ENCODE data around the gene PACSIN1. TPM values are rescaled to one million over a fixed set of nuclear protein-coding genes. Genes with fewer than 3 reads are reported as not detected.

The PACSIN1 gene
- total RNA-seq, 2 donors from 2014 or later: 0.09 TPM; not detected in 1

DNA sequence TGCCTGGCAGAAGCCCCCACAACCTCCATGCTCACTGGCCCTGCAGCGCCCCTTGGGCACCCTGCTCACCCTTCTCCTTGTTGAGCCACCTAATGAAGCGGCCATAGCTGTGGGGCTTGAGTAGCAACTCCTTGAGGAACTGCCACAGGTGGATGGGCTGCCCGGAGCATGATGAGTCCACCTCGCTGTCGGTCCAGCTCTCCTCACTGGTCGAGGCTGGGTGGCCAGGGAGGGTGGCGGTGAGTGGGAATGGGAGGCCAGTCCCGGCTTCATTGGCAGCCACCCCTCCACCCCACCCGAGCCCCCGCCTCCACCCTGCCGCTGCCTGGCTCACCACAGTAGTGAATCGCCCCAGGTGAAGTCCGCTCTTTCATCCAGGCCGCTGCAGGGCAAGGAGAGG, 73.3 kb downstream of the PACSIN1 start:
- H3K27me3 Mint-ChIP-seq: no peaks in the 10 kb centered on the region
- H3K36me3 Mint-ChIP-seq (ENCODE audit: low read depth): no peaks in the 10 kb centered on the region
- no peak overlapping the region for H3K4me3 Mint-ChIP-seq
- H3K4me1 Mint-ChIP-seq: no peaks in the 10 kb centered on the region
- H3K9me3 Mint-ChIP-seq: no peaks in the 10 kb centered on the region
- no peak for ATAC-seq (replicated peaks)
- H3K27ac Mint-ChIP-seq: no peak overlapping the region

DNA sequence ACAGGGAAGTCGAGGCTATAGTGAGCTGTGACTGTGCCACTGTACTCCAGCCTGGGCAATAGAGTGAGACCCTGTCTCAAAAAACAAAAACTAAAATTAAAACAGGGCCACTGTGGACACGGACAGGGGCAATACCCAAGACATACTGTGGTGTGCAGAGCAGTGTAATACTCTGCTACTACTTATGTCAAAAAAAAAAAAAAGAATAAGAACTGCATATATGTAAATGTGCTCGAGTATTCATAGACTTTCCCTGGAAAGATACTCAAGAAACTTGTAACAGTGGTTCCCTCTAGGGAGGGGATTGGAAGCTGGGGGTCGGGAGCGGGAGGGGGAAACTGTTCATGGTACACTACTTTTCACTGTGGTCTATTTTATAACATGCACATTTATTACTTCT, 74.3 kb downstream of the PACSIN1 start:
- Mint-ChIP-seq H3K9me3 (no peaks in the 10 kb centered on the region), H3K27me3 (no peaks in the 10 kb centered on the region), H3K4me3 (no peak overlapping the region), H3K4me1 (no peaks in the 10 kb centered on the region), H3K36me3 (ENCODE audit: low read depth) (no peaks in the 10 kb centered on the region), H3K27ac (no peak overlapping the region)
- no peak for ATAC-seq (replicated peaks)

DNA sequence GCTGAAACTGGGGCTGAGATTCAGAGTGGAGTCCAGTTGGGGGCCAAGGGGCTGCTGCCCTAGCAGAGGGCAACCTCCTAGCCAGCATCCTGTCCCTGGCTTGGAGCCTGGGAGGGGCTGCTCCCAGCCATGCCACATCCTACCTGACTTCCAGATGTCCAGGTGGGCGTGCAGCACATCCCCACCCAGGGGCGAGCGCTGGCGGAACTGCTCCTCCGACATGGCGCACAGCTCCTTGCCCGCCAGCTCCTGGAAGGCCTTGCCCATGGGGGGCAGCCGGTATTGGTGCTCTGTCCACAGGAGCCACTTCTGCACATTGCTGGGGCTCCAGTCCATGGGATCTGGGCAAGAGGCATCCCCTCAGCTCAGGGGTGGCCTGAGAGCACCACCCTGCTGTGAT, 75.0 kb downstream of the PACSIN1 start:
- H3K4me1 Mint-ChIP-seq: no peaks in the 10 kb centered on the region
- H3K27ac Mint-ChIP-seq: no peak overlapping the region
- no peaks in the 10 kb centered on the region for H3K27me3 Mint-ChIP-seq
- no peaks in the 10 kb centered on the region for H3K36me3 Mint-ChIP-seq (ENCODE audit: low read depth)
- no peaks in the 10 kb centered on the region for H3K9me3 Mint-ChIP-seq
- no peak overlapping the region for H3K4me3 Mint-ChIP-seq
- ATAC-seq (replicated peaks): no peak

DNA sequence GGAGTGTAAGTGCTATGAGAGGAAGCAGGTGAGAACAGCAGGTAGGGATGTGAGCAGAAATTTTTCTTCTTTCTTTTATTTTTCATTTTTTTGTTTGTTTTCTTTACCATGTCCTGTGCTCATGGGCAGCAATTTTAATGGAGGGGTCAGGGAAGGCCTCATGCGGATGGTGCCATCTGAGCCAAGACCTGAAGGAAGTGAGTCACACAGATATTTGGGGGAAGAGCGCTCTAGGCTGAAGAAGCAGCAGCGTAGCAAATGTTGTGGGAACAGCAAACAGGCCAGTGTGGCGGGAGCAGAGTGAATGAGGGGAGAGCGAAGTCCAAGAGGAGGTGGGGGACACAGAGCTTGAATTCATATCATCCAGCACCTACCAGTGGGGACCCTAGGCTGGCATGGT, 77.5 kb downstream of the PACSIN1 start:
- Mint-ChIP-seq H3K4me3 (no peak overlapping the region), H3K27ac (no peak overlapping the region), H3K36me3 (ENCODE audit: low read depth) (no peaks in the 10 kb centered on the region), H3K9me3 (no peaks in the 10 kb centered on the region), H3K27me3 (no peaks in the 10 kb centered on the region), H3K4me1 (no peaks in the 10 kb centered on the region)
- no peak for ATAC-seq (replicated peaks)

DNA sequence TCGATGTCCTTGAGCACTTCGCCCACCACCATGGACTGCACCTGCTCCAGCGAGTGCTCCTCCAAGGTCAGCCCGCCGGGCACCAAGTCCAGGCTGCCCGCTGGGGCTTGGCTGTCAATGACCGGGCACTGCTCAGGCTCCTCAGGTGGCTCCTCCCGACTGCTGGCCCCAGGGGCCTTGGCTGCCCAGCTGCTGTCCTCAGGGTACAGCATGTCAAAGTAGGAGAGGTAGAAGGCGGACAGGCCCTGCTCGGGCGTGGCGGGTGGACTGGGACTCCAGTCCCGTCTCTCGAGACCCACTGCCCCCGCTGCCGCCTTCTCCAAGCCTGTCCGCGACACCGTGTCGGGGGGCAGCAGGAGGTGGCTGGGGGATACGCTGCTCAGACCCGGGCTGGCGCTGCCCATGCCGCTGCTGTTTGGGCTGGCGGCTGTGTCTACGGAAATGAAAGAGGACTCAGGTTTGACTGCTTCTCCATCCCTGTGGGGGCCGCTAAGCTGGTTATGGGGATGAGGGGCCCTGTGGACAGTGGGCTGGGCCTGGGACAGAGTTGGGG, 78.3 kb downstream of the PACSIN1 start:
- no peaks in the 10 kb centered on the region for H3K36me3 Mint-ChIP-seq (ENCODE audit: low read depth)
- no peaks in the 10 kb centered on the region for H3K9me3 Mint-ChIP-seq
- ATAC-seq (replicated peaks): no peak
- H3K27me3 Mint-ChIP-seq: no peaks in the 10 kb centered on the region
- no peak overlapping the region for H3K27ac Mint-ChIP-seq
- H3K4me3 Mint-ChIP-seq: no peak overlapping the region
- no peaks in the 10 kb centered on the region for H3K4me1 Mint-ChIP-seq

DNA sequence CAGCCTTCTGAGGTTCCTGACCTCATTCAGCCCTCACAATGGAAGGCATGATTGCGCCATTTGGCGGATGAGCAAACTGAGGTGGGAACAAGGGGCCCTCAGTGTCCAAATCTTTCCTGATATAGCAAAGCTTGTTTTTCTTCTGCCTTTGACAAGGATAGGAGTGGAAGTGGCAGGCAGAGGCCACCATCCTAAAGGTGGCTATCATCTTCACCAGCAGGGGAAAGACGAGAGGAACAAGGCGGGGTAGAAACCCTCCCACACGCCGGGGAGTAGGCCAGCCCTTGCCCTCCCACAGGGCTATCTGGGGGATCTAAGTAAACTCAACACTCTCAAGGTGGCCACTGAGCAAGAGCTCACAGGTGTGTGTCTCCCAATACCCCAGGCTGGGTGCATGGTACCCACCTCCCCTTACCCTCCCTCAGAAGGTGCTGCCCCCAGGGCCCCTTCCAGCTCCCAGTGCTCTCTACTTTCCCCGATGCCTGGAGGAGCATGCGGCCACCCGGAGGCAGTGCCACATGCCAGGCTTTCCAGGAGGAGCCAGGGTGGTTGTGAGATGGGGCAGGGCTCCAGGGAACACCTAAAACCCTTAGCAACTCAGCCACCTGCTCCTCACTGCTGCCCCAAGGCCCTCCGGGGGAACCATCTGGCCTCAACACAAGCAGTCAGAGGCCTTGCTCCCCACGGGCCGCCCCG, 79.0 kb downstream of the PACSIN1 start:
- Mint-ChIP-seq H3K27ac (no peak overlapping the region), H3K36me3 (ENCODE audit: low read depth) (no peaks in the 10 kb centered on the region), H3K9me3 (no peaks in the 10 kb centered on the region), H3K4me1 (no peaks in the 10 kb centered on the region), H3K4me3 (no peak overlapping the region), H3K27me3 (no peaks in the 10 kb centered on the region)
- ATAC-seq (replicated peaks): no peak

DNA sequence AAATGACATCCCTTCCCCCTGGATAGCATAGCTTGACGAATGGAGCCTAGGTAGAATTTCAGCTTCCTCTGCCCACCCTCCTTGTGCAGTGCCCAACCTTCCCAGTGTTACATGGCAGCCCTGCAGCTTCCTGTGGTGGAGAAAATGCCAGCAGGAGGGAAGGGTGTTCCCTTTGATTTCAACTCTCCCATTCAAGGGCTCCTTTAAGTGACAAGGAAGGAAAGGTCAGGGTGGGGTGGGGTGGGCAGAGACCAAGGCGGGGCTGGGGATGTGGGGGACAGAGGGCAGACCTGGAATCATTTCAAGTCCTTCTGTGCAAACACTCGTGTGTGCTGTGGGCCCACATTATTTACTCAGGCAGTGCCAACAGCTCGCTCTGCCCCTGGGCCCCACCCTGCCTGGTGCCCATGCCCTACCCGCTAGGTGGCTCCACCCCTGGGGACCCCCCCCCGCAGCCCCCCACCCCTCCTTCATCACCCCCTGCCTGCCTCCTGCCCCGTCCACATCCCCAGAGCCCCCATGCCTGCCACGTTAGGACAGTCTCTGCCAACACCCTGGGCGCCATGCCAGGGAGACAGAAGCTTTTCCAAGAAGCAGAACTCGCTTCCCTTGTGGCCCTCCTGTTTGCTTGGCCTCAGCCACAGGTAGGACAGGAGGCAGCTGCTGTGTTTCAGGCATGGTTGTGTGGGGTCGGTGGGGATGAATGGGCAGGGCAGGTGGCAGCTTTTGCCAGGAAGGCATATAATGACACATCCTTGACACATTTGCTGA, 80.9 kb downstream of the PACSIN1 start:
- ATAC-seq (replicated peaks): no peak
- no peak overlapping the region for H3K27ac Mint-ChIP-seq
- no peaks in the 10 kb centered on the region for H3K9me3 Mint-ChIP-seq
- H3K36me3 Mint-ChIP-seq (ENCODE audit: low read depth): no peaks in the 10 kb centered on the region
- no peak overlapping the region for H3K4me3 Mint-ChIP-seq
- H3K27me3 Mint-ChIP-seq: no peaks in the 10 kb centered on the region
- H3K4me1 Mint-ChIP-seq: no peaks in the 10 kb centered on the region

DNA sequence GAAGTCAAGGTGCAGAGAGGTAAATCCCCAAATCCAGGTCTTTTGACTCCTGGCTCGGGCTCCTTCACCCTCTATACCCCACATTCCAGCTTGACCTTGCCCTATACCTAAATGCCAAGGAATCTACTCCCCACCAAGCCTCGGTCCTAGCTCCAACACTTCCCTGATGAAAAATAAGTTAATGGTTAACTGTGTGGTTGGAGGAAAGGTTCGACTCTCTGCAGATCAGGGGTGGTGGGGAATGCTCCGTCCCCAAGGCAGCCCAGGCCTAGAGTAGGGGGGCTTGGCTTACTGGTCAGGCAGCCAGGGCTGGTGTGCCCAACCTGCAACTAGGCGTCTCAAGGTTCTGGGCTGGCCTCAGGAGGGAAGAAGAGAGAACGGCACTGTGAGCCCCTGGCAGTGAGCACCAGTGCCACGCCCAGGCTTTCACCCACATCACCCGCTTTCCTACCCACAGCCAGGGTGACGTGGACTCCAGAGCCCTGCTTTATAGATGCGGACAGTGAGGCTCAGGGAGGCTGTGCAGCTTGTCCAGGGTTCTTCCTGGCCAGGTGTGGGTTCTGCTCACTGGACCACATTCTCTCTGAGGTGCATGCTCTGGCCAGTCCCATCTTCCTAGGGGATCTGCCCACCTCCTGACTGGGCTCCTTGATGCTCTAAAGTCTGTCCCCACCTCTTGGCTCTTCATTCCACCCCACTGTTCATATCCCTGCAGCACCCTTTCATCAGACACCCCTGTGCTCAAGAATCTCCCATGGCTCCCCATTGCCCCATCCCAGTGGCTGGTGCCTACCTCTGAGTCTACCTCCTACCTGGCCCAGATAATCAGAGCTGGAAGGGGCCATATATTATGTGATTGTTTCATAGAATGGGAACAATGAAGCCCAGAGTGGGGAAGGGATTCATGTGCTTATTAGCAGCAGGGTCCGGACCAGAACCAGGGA, 82.1 kb downstream of the PACSIN1 start:
- Mint-ChIP-seq H3K27ac (no peak overlapping the region), H3K36me3 (ENCODE audit: low read depth) (no peaks in the 10 kb centered on the region), H3K4me1 (no peaks in the 10 kb centered on the region), H3K9me3 (no peaks in the 10 kb centered on the region), H3K27me3 (peaks cover 3% of the 10 kb centered on the region), H3K4me3 (no peak overlapping the region)
- no peak for ATAC-seq (replicated peaks)

DNA sequence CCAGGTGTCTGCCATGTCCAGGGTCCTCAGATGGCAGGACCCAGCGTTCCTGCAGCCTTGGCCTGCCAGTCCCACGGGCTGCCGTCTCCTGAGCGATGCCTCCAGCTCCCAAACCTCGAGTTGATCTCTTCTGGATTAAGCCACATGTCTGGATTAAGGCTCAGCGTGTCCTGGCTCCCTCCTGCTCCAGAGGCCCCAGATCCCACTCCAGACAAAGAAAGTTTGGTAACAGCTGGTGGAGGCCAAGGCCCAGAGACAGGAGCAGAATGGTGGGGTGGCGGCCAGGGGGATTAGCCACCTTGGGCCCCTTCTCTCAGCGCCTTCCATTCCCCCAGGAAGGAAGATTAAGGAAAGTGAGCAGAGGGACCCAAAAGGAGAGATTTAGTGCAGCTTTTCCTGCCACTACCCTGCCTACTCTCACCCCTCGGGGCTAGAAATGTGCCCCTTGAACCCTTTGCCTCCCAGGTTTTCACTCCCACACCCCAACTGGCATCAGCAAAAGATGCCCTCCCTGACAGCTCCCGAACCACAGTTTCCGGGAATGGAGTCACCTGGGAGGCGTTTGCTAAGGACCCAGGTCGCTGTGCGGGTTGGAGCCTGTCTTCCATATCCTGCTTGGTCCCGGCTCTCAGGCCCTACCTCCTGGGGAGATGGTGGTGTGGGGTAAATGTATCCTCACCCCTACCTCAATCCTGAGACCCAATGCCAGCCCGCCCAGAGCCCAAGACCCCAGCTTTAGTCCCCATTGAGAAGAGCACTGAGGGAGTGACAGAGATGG, 83.3 kb downstream of the PACSIN1 start:
- H3K9me3 Mint-ChIP-seq: no peaks in the 10 kb centered on the region
- H3K36me3 Mint-ChIP-seq (ENCODE audit: low read depth): no peaks in the 10 kb centered on the region
- H3K27me3 Mint-ChIP-seq: peaks cover 3% of the 10 kb centered on the region
- no peaks in the 10 kb centered on the region for H3K4me1 Mint-ChIP-seq
- ATAC-seq (replicated peaks): no peak
- H3K27ac Mint-ChIP-seq: no peak overlapping the region
- H3K4me3 Mint-ChIP-seq: no peak overlapping the region

DNA sequence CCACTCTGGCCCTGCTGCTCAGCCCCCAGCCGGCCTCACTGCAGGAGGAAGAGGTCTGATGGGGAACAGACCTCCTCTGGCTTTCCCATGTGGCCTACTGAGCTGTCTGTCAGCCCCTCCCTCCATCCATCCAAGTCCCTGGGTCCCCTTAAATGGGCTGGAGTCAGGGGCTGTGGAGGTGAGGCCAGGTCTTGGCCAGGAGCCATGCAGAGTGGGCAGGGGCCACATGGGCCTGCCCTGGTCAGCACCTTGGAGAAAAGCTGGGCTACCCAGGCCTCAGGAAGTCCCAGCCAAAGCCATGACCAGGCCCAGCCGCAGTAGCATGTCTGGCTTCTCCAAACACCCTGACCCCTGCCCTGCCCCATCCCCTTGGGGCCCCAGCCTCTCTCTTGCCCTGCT, 83.9 kb downstream of the PACSIN1 start:
- H3K4me1 Mint-ChIP-seq: no peaks in the 10 kb centered on the region
- H3K4me3 Mint-ChIP-seq: no peak overlapping the region
- no peaks in the 10 kb centered on the region for H3K36me3 Mint-ChIP-seq (ENCODE audit: low read depth)
- H3K27ac Mint-ChIP-seq: no peak overlapping the region
- peaks cover 3% of the 10 kb centered on the region for H3K27me3 Mint-ChIP-seq
- no peak for ATAC-seq (replicated peaks)
- no peaks in the 10 kb centered on the region for H3K9me3 Mint-ChIP-seq

DNA sequence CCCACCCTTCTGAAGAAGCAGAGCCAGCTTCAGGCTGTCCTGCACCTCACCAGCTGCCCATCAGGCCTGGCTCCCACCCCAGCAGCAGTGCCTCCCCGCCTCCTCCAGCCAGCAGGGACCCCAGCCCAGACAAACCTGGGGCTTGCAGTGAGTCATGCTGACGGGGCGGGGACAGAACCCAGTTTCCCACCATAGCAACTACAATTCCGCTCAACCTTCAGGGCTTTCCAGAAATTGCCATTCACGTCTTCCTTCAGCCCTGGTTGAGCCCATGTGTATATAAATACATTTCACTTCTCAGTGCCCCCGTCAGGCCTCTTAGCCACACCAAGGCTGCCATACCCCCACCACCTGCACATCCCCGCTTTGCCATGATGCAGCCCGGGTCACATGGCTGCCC, 85.8 kb downstream of the PACSIN1 start:
- Mint-ChIP-seq H3K4me1 (no peaks in the 10 kb centered on the region), H3K27ac (no peak overlapping the region), H3K9me3 (no peaks in the 10 kb centered on the region)

DNA sequence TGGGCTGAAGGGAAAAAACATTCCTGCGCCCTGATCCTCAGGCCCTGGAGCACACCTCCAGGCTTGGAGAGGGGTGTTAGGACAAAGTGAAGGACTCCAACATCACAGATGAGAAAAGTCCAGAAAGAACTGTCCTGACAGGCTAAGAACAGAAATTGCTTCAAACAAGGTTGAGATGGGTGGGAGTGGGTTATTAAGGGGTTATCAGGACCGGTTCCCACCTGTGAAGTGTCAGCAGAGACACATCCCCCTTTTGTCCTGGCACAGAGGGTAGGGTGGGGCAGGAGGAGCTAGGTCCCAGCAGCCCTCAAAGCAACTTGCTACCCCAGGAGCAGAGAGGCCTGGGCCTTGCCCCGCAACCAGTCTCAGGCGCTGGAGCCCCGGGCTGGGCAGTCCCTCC, 86.7 kb downstream of the PACSIN1 start:
- Mint-ChIP-seq H3K4me1 (no peaks in the 10 kb centered on the region), H3K9me3 (no peaks in the 10 kb centered on the region), H3K36me3 (ENCODE audit: low read depth) (no peaks in the 10 kb centered on the region), H3K27ac (no peak overlapping the region), H3K4me3 (no peak overlapping the region), H3K27me3 (peaks cover 3% of the 10 kb centered on the region)
- ATAC-seq (replicated peaks): no peak

More for the DNA sequence above, 85.8 kb downstream of the PACSIN1 start:
- Mint-ChIP-seq H3K36me3 (ENCODE audit: low read depth) (no peaks in the 10 kb centered on the region), H3K27me3 (peaks cover 3% of the 10 kb centered on the region), H3K4me3 (no peak overlapping the region)
- ATAC-seq (replicated peaks): no peak

DNA sequence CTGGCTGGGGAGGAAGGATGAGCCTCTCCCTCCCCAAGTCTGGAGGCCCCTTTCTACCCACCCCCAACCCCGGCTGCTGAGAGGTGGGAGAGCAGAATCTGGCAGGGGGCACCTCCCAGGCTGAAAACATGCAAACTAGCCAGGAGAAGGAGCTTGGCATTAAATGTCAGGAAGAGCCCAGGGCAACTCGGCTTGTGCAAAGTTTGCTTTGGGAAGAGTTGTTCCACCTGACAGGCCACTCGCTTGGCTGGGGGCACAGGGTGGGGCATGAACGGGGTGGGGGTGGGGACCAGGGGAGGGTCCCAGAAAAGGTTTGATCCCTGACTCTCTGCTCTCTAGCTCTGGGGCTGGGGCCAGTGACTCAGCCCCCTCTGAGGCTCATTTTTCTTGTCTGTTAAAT, 87.3 kb downstream of the PACSIN1 start:
- H3K9me3 Mint-ChIP-seq: no peaks in the 10 kb centered on the region
- H3K36me3 Mint-ChIP-seq (ENCODE audit: low read depth): no peaks in the 10 kb centered on the region
- H3K4me1 Mint-ChIP-seq: no peaks in the 10 kb centered on the region
- peaks cover 3% of the 10 kb centered on the region for H3K27me3 Mint-ChIP-seq
- no peak overlapping the region for H3K27ac Mint-ChIP-seq
- H3K4me3 Mint-ChIP-seq: no peak overlapping the region
- ATAC-seq (replicated peaks): no peak

DNA sequence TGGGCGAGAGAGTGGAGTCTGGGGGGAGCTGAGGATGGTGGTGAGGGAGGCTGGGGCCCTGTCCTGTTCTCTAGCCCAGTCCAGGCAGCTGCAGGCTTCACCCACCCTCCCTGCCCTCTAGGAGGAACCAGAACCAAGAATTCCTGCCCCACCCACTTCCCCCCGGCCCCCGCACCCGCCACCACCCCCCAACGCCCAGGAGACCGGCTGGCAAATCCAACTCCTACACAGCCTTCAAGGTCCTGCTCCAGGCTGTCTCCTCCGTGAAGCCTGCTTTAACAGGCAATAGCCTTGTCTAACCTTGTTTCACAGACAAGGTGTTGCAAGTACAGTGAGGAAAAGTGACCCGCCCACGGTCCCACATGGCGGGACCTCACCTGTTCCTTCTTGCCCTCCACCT, 87.9 kb downstream of the PACSIN1 start:
- Mint-ChIP-seq H3K27ac (no peak overlapping the region), H3K36me3 (ENCODE audit: low read depth) (no peaks in the 10 kb centered on the region), H3K27me3 (peaks cover 3% of the 10 kb centered on the region), H3K9me3 (no peaks in the 10 kb centered on the region), H3K4me1 (no peaks in the 10 kb centered on the region), H3K4me3 (no peak overlapping the region)
- no peak for ATAC-seq (replicated peaks)
